ENCODE results near the gene JARID2.
"Not testable (repeated sequence)": the region's sequence is repeated elsewhere in the genome, so short reads cannot be mapped to it uniquely, and the experiment has no call there.

Gene JARID2

GRCh38 chr6:15290962-15291704 is 45.3 kb downstream of the JARID2 start:
- no peak for DNase-seq

GRCh38 chr6:15292721-15293302 is 46.9 kb downstream of the JARID2 start:
- DNase-seq, result no peak

- no peak for DNase-seq
Measured at GRCh38 chr6:15293674-15294073, 47.8 kb downstream of the JARID2 start.

- DNase-seq, result no peak
Measured at GRCh38 chr6:15294504-15294903, 48.6 kb downstream of the JARID2 start.

GRCh38 chr6:15296249-15296648 is 50.4 kb downstream of the JARID2 start:
- no peak for DNase-seq

GRCh38 chr6:15296735-15297134 is 50.9 kb downstream of the JARID2 start:
- no peak for DNase-seq

GRCh38 chr6:15297167-15297566 is 51.3 kb downstream of the JARID2 start:
- not testable (repeated sequence) for DNase-seq

GRCh38 chr6:15297895-15298590 is 52.2 kb downstream of the JARID2 start:
- DNase-seq, result no peak

- DNase-seq, result no peak
Measured at GRCh38 chr6:15299430-15300131, 53.7 kb downstream of the JARID2 start.

GRCh38 chr6:15301179-15302006 is 55.5 kb downstream of the JARID2 start:
- DNase-seq, result no peak

- no peak for DNase-seq
Measured at GRCh38 chr6:15303162-15303919, 57.5 kb downstream of the JARID2 start.

- DNase-seq, result no peak
Measured at GRCh38 chr6:15303920-15304291, 58.0 kb downstream of the JARID2 start.

GRCh38 chr6:15304337-15305042 is 58.6 kb downstream of the JARID2 start:
- DNase-seq, result no peak

GRCh38 chr6:15305496-15305895 is 59.6 kb downstream of the JARID2 start:
- DNase-seq, result no peak

- no peak for DNase-seq
Measured at GRCh38 chr6:15305909-15306308, 60.0 kb downstream of the JARID2 start.

- DNase-seq, result no peak
Measured at GRCh38 chr6:15308435-15309213, 62.8 kb downstream of the JARID2 start.

- no peak for DNase-seq
Measured at GRCh38 chr6:15309611-15310283, 63.9 kb downstream of the JARID2 start.

- no peak for DNase-seq
Measured at GRCh38 chr6:15310680-15311079, 64.8 kb downstream of the JARID2 start.

GRCh38 chr6:15312500-15312899 is 66.6 kb downstream of the JARID2 start:
- DNase-seq, result no peak

GRCh38 chr6:15313367-15313766 is 67.5 kb downstream of the JARID2 start:
- DNase-seq, result no peak

Data from activated CD4-positive, alpha-beta T cell treated with anti-CD3 and anti-CD28 coated beads for 1 hour (primary cell).